ENCODE data around the gene BMPR1A. TPM values are rescaled to one million over a fixed set of nuclear protein-coding genes. Genes with fewer than 3 reads are reported as not detected.

Gene BMPR1A
- total RNA-seq, 2 donors from 2014 or later, result 9.9 to 12.2 TPM

- peak overlapping the region; percentile 55 to 64 for H3K4me3 ChIP-seq
- no peak for TF ChIP-seq POLR2A (IDR thresholded peaks at IDR 0.05)
- TF ChIP-seq, protein P1, sequence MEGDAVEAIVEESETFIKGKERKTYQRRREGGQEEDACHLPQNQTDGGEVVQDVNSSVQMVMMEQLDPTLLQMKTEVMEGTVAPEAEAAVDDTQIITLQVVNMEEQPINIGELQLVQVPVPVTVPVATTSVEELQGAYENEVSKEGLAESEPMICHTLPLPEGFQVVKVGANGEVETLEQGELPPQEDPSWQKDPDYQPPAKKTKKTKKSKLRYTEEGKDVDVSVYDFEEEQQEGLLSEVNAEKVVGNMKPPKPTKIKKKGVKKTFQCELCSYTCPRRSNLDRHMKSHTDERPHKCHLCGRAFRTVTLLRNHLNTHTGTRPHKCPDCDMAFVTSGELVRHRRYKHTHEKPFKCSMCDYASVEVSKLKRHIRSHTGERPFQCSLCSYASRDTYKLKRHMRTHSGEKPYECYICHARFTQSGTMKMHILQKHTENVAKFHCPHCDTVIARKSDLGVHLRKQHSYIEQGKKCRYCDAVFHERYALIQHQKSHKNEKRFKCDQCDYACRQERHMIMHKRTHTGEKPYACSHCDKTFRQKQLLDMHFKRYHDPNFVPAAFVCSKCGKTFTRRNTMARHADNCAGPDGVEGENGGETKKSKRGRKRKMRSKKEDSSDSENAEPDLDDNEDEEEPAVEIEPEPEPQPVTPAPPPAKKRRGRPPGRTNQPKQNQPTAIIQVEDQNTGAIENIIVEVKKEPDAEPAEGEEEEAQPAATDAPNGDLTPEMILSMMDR (IDR thresholded peaks at IDR 0.05), result no peak
- no peaks in the 10 kb centered on the region for H3K27me3 ChIP-seq
- ATAC-seq (no peak), DNase-seq (no peak)
- no peaks in the 10 kb centered on the region for H3K36me3 ChIP-seq (replicated peaks in 1 of 2; ENCODE audit: insufficient read depth in 1 of 2, low read depth in 2 of 2)
- peak overlapping the region; percentile 91 to 100 (median 98) for H3K27ac ChIP-seq
- H3K9me3 ChIP-seq, result no peaks in the 10 kb centered on the region
- intact Hi-C loops (cut with DNase I), result no loop called here
- 1 to 3% methylated on average over 9 of the region's 9 CpGs for WGBS, 2 donors
- peaks cover 23% of the 10 kb centered on the region for H3K4me1 ChIP-seq
Observed at GRCh38 chr10:86755454-86755739, 1.0 kb upstream of the BMPR1A start.

- WGBS, 2 donors, result 0% methylated on average over 7 to 65 of the region's 89 CpGs
- Histone ChIP-seq H3K36me3 (replicated peaks in 1 of 2; ENCODE audit: insufficient read depth in 1 of 2, low read depth in 2 of 2) (no peaks in the 10 kb centered on the region), H3K4me3 (peak overlapping the region; percentile 55 to 64), H3K27me3 (no peaks in the 10 kb centered on the region), H3K9me3 (no peaks in the 10 kb centered on the region), H3K4me1 (peaks cover 27% of the 10 kb centered on the region), H3K27ac (peak overlapping the region; percentile 91 to 100 (median 98))
- ATAC-seq, result peak; percentile 90
- intact Hi-C loops (cut with DNase I), result no loop called here
- DNase-seq, result peak; percentile 91 to 94 (median 94)
- TF ChIP-seq, protein P1 (IDR thresholded peaks at IDR 0.05), result no peak
- peak; percentile 93 to 97 (median 95) for TF ChIP-seq POLR2A (IDR thresholded peaks at IDR 0.05)
Observed at GRCh38 chr10:86755740-86756510, 494 bp upstream of the BMPR1A start.

- peak overlapping the region; percentile 16 to 61 for H3K4me3 ChIP-seq
- ATAC-seq, result peak; percentile 3
- peak; percentile 33 to 60 (median 39) for DNase-seq
- H3K36me3 ChIP-seq (replicated peaks in 1 of 2; ENCODE audit: insufficient read depth in 1 of 2, low read depth in 2 of 2), result no peaks in the 10 kb centered on the region
- WGBS, 2 donors, result 1 to 2% methylated on average over 19 to 44 of the region's 47 CpGs
- intact Hi-C loops (cut with DNase I), result no loop called here
- no peaks in the 10 kb centered on the region for H3K9me3 ChIP-seq
- no peaks in the 10 kb centered on the region for H3K27me3 ChIP-seq
- H3K27ac ChIP-seq, result peak overlapping the region; percentile 91 to 100 (median 98)
- TF ChIP-seq, protein P1 (IDR thresholded peaks at IDR 0.05), result peak in 4 of 7 experiments; percentile 40 to 46 (median 44)
- TF ChIP-seq POLR2A (IDR thresholded peaks at IDR 0.05), result peak in 2 of 3 donors; percentile 18 to 29
- peaks cover 41% of the 10 kb centered on the region for H3K4me1 ChIP-seq
Observed at GRCh38 chr10:86757113-86757972, 924 bp downstream of the BMPR1A start.

- Histone ChIP-seq H3K4me1 (peaks cover 42% of the 10 kb centered on the region), H3K36me3 (replicated peaks in 1 of 2; ENCODE audit: insufficient read depth in 1 of 2, low read depth in 2 of 2) (no peaks in the 10 kb centered on the region), H3K9me3 (no peaks in the 10 kb centered on the region), H3K27me3 (no peaks in the 10 kb centered on the region), H3K4me3 (no peak overlapping the region), H3K27ac (peak overlapping the region in 3 of 4 donors; percentile 97 to 100 (median 99))
- DNase-seq (no peak), ATAC-seq (no peak)
- intact Hi-C loops (cut with DNase I), result no loop called here
- WGBS, 2 donors, result 21 to 27% methylated on average over 9 of the region's 9 CpGs
- TF ChIP-seq, protein P1 (IDR thresholded peaks at IDR 0.05), result no peak
- no peak for TF ChIP-seq POLR2A (IDR thresholded peaks at IDR 0.05)
Observed at GRCh38 chr10:86758189-86759072, 2.0 kb downstream of the BMPR1A start.

All from body of pancreas (tissue), 4 donors.